ENCODE data around the gene ARMH4. TPM values are rescaled to one million over a fixed set of nuclear protein-coding genes. Genes with fewer than 3 reads are reported as not detected.

Gene ARMH4
- total RNA-seq, 1 donor, result 0.21 TPM

Other genes starting within 250 kb of the ARMH4 start
- 57.7 TPM for gene ACTR10, start 47.9 kb upstream of the ARMH4 start, total RNA-seq
- 70.7 TPM for gene PSMA3, start 92.6 kb upstream of the ARMH4 start, total RNA-seq
- 58.0 TPM for gene ARID4A, start 146.3 kb upstream of the ARMH4 start, total RNA-seq
- gene TOMM20L, start 243.7 kb upstream of the ARMH4 start, total RNA-seq, result 1.9 TPM